ENCODE results near the gene COBLL1. TPM values are rescaled to one million over a fixed set of nuclear protein-coding genes. Genes with fewer than 3 reads are reported as not detected.

The COBLL1 gene
- total RNA-seq, 1 donor from 2014 or later = 1.0 TPM

- Histone ChIP-seq H3K9me3 (ENCODE audit: low read depth) (no peaks in the 10 kb centered on the region), H3K36me3 (no peaks in the 10 kb centered on the region), H2AFZ (replicated peaks) (no peak overlapping the region), H3K4me2 (no peak overlapping the region), H3K27me3 (no peaks in the 10 kb centered on the region), H3K27ac (no peak overlapping the region), H3F3A (ENCODE audit: low read depth) (no peaks in the 10 kb centered on the region), H4K20me1 (ENCODE audit: low read depth) (no peaks in the 10 kb centered on the region), H3K9ac (no peak overlapping the region), H3K79me2 (ENCODE audit: low read depth) (no peaks in the 10 kb centered on the region), H3K4me1 (no peaks in the 10 kb centered on the region), H3K4me3 (no peak overlapping the region)
- no peak for DNase-seq (ENCODE audit: low spot score)
- H3K4me1 Mint-ChIP-seq = no peaks in the 10 kb centered on the region
- no peak overlapping the region for H3K27ac Mint-ChIP-seq
- H3K36me3 Mint-ChIP-seq = no peaks in the 10 kb centered on the region
- H3K9me3 Mint-ChIP-seq = no peaks in the 10 kb centered on the region
- H3K27me3 Mint-ChIP-seq (ENCODE audit: insufficient read depth, low read depth) = no peaks in the 10 kb centered on the region
- TF ChIP-seq EZH2 (IDR thresholded peaks at IDR 0.05) (no peak), CTCF (IDR thresholded peaks at IDR 0.05) (no peak), EZH2phosphoT487 (IDR thresholded peaks at IDR 0.05) (no peak)
- no peak overlapping the region for H3K4me3 Mint-ChIP-seq
Measured at GRCh38 chr2:164831180-164831579, 10.4 kb downstream of the COBLL1 start.

- Histone ChIP-seq H3K27ac (no peak overlapping the region), H3K79me2 (ENCODE audit: low read depth) (no peaks in the 10 kb centered on the region), H3F3A (ENCODE audit: low read depth) (no peaks in the 10 kb centered on the region), H3K27me3 (no peaks in the 10 kb centered on the region), H3K4me3 (no peak overlapping the region), H3K9me3 (ENCODE audit: low read depth) (no peaks in the 10 kb centered on the region), H3K9ac (no peak overlapping the region), H3K4me2 (no peak overlapping the region), H2AFZ (replicated peaks) (no peak overlapping the region), H3K4me1 (no peaks in the 10 kb centered on the region), H3K36me3 (no peaks in the 10 kb centered on the region), H4K20me1 (ENCODE audit: low read depth) (no peaks in the 10 kb centered on the region)
- no peaks in the 10 kb centered on the region for H3K4me1 Mint-ChIP-seq
- no peak overlapping the region for H3K27ac Mint-ChIP-seq
- H3K27me3 Mint-ChIP-seq (ENCODE audit: insufficient read depth, low read depth) = no peaks in the 10 kb centered on the region
- no peak overlapping the region for H3K4me3 Mint-ChIP-seq
- H3K9me3 Mint-ChIP-seq = no peaks in the 10 kb centered on the region
- no peak for TF ChIP-seq EZH2phosphoT487 (IDR thresholded peaks at IDR 0.05)
- TF ChIP-seq EZH2 (IDR thresholded peaks at IDR 0.05) = no peak
- TF ChIP-seq CTCF (IDR thresholded peaks at IDR 0.05) = no peak
- no peak for DNase-seq (ENCODE audit: low spot score)
- H3K36me3 Mint-ChIP-seq = no peaks in the 10 kb centered on the region
Measured at GRCh38 chr2:164826293-164827243, 15.1 kb downstream of the COBLL1 start.

- TF ChIP-seq EZH2phosphoT487 (IDR thresholded peaks at IDR 0.05) (no peak), CTCF (IDR thresholded peaks at IDR 0.05) (no peak), EZH2 (IDR thresholded peaks at IDR 0.05) (no peak)
- H3K27ac Mint-ChIP-seq = no peak overlapping the region
Measured at GRCh38 chr2:164824872-164825271, 16.8 kb downstream of the COBLL1 start.

More at GRCh38 chr2:164824872-164825271, 16.8 kb downstream of the COBLL1 start:
- Histone ChIP-seq H3K27me3 (no peaks in the 10 kb centered on the region), H3K4me3 (no peak overlapping the region), H3K27ac (no peak overlapping the region), H3K4me2 (no peak overlapping the region), H3F3A (ENCODE audit: low read depth) (no peaks in the 10 kb centered on the region), H3K79me2 (ENCODE audit: low read depth) (no peaks in the 10 kb centered on the region), H4K20me1 (ENCODE audit: low read depth) (no peaks in the 10 kb centered on the region), H3K9me3 (ENCODE audit: low read depth) (no peaks in the 10 kb centered on the region), H3K36me3 (no peaks in the 10 kb centered on the region), H3K9ac (no peak overlapping the region), H3K4me1 (no peaks in the 10 kb centered on the region), H2AFZ (replicated peaks) (no peak overlapping the region)
- no peak for DNase-seq (ENCODE audit: low spot score)
- Mint-ChIP-seq H3K27me3 (ENCODE audit: insufficient read depth, low read depth) (no peaks in the 10 kb centered on the region), H3K4me3 (no peak overlapping the region), H3K36me3 (no peaks in the 10 kb centered on the region), H3K4me1 (no peaks in the 10 kb centered on the region), H3K9me3 (no peaks in the 10 kb centered on the region)

All from neural progenitor cell (in vitro differentiated cells).